NCI-H1436 (cell line): ENCODE measurements around the gene CALD1.

Experiments used
- DNase-seq: peaks from one replicate; lab custom pipeline; 2025; lab: John Stamatoyannopoulos, UW

CALD1 gene

GRCh38 chr7:134787064-134787463 is 7.6 kb downstream of the CALD1 start:
- no peak for DNase-seq

GRCh38 chr7:134787720-134788119 is 8.3 kb downstream of the CALD1 start:
- no peak for DNase-seq

GRCh38 chr7:134788191-134788590 is 8.8 kb downstream of the CALD1 start:
- no peak for DNase-seq

- no peak for DNase-seq
These were observed 10.7 kb downstream of the CALD1 start for GRCh38 chr7:134789967-134790685.

- DNase-seq: no peak
These were observed 13.5 kb downstream of the CALD1 start for GRCh38 chr7:134792968-134793367.

- DNase-seq: no peak
These were observed 15.8 kb downstream of the CALD1 start for GRCh38 chr7:134795231-134795630.

- no peak for DNase-seq
These were observed 18.7 kb downstream of the CALD1 start for GRCh38 chr7:134798155-134798554.

GRCh38 chr7:134799377-134799776 is 19.9 kb downstream of the CALD1 start:
- DNase-seq: no peak

- DNase-seq: no peak
These were observed 23.3 kb downstream of the CALD1 start for GRCh38 chr7:134802762-134803161.

- DNase-seq: no peak
These were observed 24.9 kb downstream of the CALD1 start for GRCh38 chr7:134804351-134804750.

- no peak for DNase-seq
These were observed 25.4 kb downstream of the CALD1 start for GRCh38 chr7:134804854-134805253.

- DNase-seq: no peak
These were observed 26.8 kb downstream of the CALD1 start for GRCh38 chr7:134806197-134806596.

- no peak for DNase-seq
These were observed 30.2 kb downstream of the CALD1 start for GRCh38 chr7:134809616-134810015.

- DNase-seq: no peak
These were observed 32.3 kb downstream of the CALD1 start for GRCh38 chr7:134811765-134812164.

- DNase-seq: no peak
These were observed 34.4 kb downstream of the CALD1 start for GRCh38 chr7:134813663-134814396.

GRCh38 chr7:134814730-134815364 is 35.4 kb downstream of the CALD1 start:
- DNase-seq: no peak

- no peak for DNase-seq
These were observed 39.3 kb downstream of the CALD1 start for GRCh38 chr7:134818613-134819345.

GRCh38 chr7:134819401-134819800 is 40.0 kb downstream of the CALD1 start:
- DNase-seq: no peak

- no peak for DNase-seq
These were observed 40.9 kb downstream of the CALD1 start for GRCh38 chr7:134820295-134820694.

- DNase-seq: no peak
These were observed 41.3 kb downstream of the CALD1 start for GRCh38 chr7:134820778-134821177.

- no peak for DNase-seq
These were observed 44.0 kb downstream of the CALD1 start for GRCh38 chr7:134823400-134823799.

GRCh38 chr7:134825666-134826065 is 46.2 kb downstream of the CALD1 start:
- no peak for DNase-seq
